Measurements from ENCODE around the gene METTL21C. TPM values are rescaled to one million over a fixed set of nuclear protein-coding genes. Genes with fewer than 3 reads are reported as not detected.

Gene METTL21C
- total RNA-seq, 2 donors from 2014 or later = not detected

DNA sequence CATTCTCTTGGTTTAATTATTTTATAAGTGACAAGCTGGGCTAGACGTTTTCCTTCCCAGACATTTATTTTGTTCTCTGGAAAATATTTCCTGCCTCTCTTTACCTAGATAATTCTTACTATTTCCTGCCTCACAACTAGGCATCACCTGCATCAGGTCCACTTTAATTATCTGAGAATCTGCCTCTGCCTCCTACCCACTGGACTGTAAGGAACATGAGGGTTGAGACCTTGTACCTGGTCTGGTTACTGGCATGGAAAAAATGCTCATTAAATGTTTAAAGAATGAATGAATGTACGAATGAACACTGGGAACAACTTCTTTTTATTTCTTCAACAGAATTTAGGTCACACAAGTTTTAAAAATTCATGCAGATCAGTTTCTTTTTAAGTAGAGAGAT, 13.4 kb upstream of the METTL21C start:
- peaks cover 3% of the 10 kb centered on the region for H3K27me3 Mint-ChIP-seq (ENCODE audit: insufficient read depth)
- H3K9ac ChIP-seq (ENCODE audit: extremely low read depth, low read length, poor library complexity, severe bottlenecking) = no peak overlapping the region
- H3K4me1 Mint-ChIP-seq = peaks cover 36% of the 10 kb centered on the region
- no peak overlapping the region for H3K27ac Mint-ChIP-seq
- no peaks in the 10 kb centered on the region for H3K9me3 Mint-ChIP-seq
- whole genome bisulfite sequencing, 2 experiments (ENCODE audit: insufficient coverage in 1 of 2, insufficient read length in 1 of 2) = 80% methylated on average over 2 of the region's 2 CpGs; no CpG with 5 or more reads in 1 of the 2 experiments
- H3K27me3 ChIP-seq (ENCODE audit: control insufficient read depth, insufficient read depth, low read length, poor library complexity, severe bottlenecking) = no peaks in the 10 kb centered on the region
- H3K36me3 Mint-ChIP-seq (ENCODE audit: low read depth) = no peaks in the 10 kb centered on the region
- H3K9me3 ChIP-seq (ENCODE audit: control insufficient read depth, low read length) = peaks cover 11% of the 10 kb centered on the region
- no peak overlapping the region for H3K4me3 Mint-ChIP-seq
- H3K27ac ChIP-seq (ENCODE audit: low read depth, low read length) = no peak overlapping the region
- H3K4me1 ChIP-seq (ENCODE audit: control insufficient read depth, insufficient read depth, low read length) = peaks cover 10% of the 10 kb centered on the region
- H3K4me3 ChIP-seq (ENCODE audit: low read length) = no peak overlapping the region
- TF ChIP-seq, protein P1, sequence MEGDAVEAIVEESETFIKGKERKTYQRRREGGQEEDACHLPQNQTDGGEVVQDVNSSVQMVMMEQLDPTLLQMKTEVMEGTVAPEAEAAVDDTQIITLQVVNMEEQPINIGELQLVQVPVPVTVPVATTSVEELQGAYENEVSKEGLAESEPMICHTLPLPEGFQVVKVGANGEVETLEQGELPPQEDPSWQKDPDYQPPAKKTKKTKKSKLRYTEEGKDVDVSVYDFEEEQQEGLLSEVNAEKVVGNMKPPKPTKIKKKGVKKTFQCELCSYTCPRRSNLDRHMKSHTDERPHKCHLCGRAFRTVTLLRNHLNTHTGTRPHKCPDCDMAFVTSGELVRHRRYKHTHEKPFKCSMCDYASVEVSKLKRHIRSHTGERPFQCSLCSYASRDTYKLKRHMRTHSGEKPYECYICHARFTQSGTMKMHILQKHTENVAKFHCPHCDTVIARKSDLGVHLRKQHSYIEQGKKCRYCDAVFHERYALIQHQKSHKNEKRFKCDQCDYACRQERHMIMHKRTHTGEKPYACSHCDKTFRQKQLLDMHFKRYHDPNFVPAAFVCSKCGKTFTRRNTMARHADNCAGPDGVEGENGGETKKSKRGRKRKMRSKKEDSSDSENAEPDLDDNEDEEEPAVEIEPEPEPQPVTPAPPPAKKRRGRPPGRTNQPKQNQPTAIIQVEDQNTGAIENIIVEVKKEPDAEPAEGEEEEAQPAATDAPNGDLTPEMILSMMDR (conservative IDR thresholded peaks at IDR 0.05) = no peak
- no peak for DNase-seq
- no peaks in the 10 kb centered on the region for H3K36me3 ChIP-seq (ENCODE audit: control insufficient read depth, insufficient read depth, low read length)

DNA sequence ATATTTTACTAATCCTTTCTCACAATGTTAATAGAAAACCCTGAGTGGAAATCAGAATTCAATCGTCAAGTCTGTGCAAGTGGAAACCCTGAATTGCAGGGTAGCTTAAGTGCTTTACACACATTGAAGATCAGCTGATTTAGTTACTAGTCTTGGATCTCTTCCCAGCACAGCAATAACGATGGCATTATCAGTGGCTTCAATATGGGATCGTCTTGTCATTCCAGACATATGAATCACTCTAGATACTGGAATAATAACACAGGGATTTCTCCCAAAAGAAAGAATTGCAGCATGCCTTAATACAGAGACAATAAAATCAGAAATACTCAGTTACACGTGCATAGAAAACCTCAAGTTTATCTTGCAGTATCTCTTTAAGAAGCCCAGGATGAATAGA, 12.6 kb upstream of the METTL21C start:
- H3K36me3 Mint-ChIP-seq (ENCODE audit: low read depth) = no peaks in the 10 kb centered on the region
- TF ChIP-seq, protein P1 (conservative IDR thresholded peaks at IDR 0.05) = no peak
- Histone ChIP-seq H3K9me3 (ENCODE audit: control insufficient read depth, low read length) (peaks cover 11% of the 10 kb centered on the region), H3K36me3 (ENCODE audit: control insufficient read depth, insufficient read depth, low read length) (no peaks in the 10 kb centered on the region), H3K4me3 (ENCODE audit: low read length) (no peak overlapping the region), H3K27me3 (ENCODE audit: control insufficient read depth, insufficient read depth, low read length, poor library complexity, severe bottlenecking) (no peaks in the 10 kb centered on the region), H3K4me1 (ENCODE audit: control insufficient read depth, insufficient read depth, low read length) (peaks cover 10% of the 10 kb centered on the region), H3K27ac (ENCODE audit: low read depth, low read length) (no peak overlapping the region), H3K9ac (ENCODE audit: extremely low read depth, low read length, poor library complexity, severe bottlenecking) (no peak overlapping the region)
- H3K4me1 Mint-ChIP-seq = peaks cover 38% of the 10 kb centered on the region
- no peak for DNase-seq
- H3K27me3 Mint-ChIP-seq (ENCODE audit: insufficient read depth) = peaks cover 3% of the 10 kb centered on the region
- no peak overlapping the region for H3K27ac Mint-ChIP-seq
- WGBS, 2 experiments (ENCODE audit: insufficient coverage in 1 of 2, insufficient read length in 1 of 2) = 75 to 93% methylated on average over 3 to 4 of the region's 4 CpGs
- H3K4me3 Mint-ChIP-seq = no peak overlapping the region
- H3K9me3 Mint-ChIP-seq = no peaks in the 10 kb centered on the region

GRCh38 chr13:102704238-102705058, 9.6 kb upstream of the METTL21C start:
- no peak overlapping the region for H3K9ac ChIP-seq (ENCODE audit: extremely low read depth, low read length, poor library complexity, severe bottlenecking)
- peak overlapping the region; percentile 3 for H3K4me3 ChIP-seq (ENCODE audit: low read length)
- peaks cover 11% of the 10 kb centered on the region for H3K9me3 ChIP-seq (ENCODE audit: control insufficient read depth, low read length)
- DNase-seq = no peak
- H3K4me3 Mint-ChIP-seq = no peak overlapping the region
- H3K27me3 Mint-ChIP-seq (ENCODE audit: insufficient read depth) = peaks cover 3% of the 10 kb centered on the region
- no peak overlapping the region for H3K27ac ChIP-seq (ENCODE audit: low read depth, low read length)
- no peaks in the 10 kb centered on the region for H3K9me3 Mint-ChIP-seq
- H3K27me3 ChIP-seq (ENCODE audit: control insufficient read depth, insufficient read depth, low read length, poor library complexity, severe bottlenecking) = no peaks in the 10 kb centered on the region
- WGBS, 2 experiments (ENCODE audit: insufficient coverage in 1 of 2, insufficient read length in 1 of 2) = 90 to 100% methylated on average over 5 to 6 of the region's 6 CpGs
- H3K36me3 Mint-ChIP-seq (ENCODE audit: low read depth) = no peaks in the 10 kb centered on the region
- H3K36me3 ChIP-seq (ENCODE audit: control insufficient read depth, insufficient read depth, low read length) = no peaks in the 10 kb centered on the region
- no peak overlapping the region for H3K27ac Mint-ChIP-seq
- TF ChIP-seq, protein P1 (conservative IDR thresholded peaks at IDR 0.05) = no peak
- peaks cover 10% of the 10 kb centered on the region for H3K4me1 ChIP-seq (ENCODE audit: control insufficient read depth, insufficient read depth, low read length)
- peaks cover 38% of the 10 kb centered on the region for H3K4me1 Mint-ChIP-seq

Data from endodermal cell (in vitro differentiated cells).